CD4-positive, CD25-positive, alpha-beta regulatory T cell (primary cell): ENCODE measurements around the gene SEMA4D. TPM values are rescaled to one million over a fixed set of nuclear protein-coding genes. Genes with fewer than 3 reads are reported as not detected.
A peak's percentile ranks its signal among the peaks of the same experiment; 100 is the strongest.

Experiments used
- ATAC-seq, 2 donors: fragments of 150-1000 bp; cut with Tn5 transposase; one replicate each; pipeline ENCODE4 v1.10.0; 2021; ENCODE audit warnings: low read depth in 2 of 2, moderate number of reproducible peaks in 2 of 2, moderate library complexity in 1 of 2
- DNase-seq, 3 donors: peaks; one replicate each; pipeline versions ENCODE4 v3.0.0 to v3.0.0-alpha.2; 2012 to 2022; ENCODE audit warnings: mixed read lengths in 1 of 3
- H3K27ac ChIP-seq: one replicate; pipeline ENCODE4 v1.7.0; 2013; ENCODE audit warnings: mild to moderate bottlenecking, low read length; ENCODE audit not compliant: insufficient read depth, poor library complexity, severe bottlenecking
- H3K27me3 ChIP-seq: one replicate; pipeline ENCODE4 v1.7.0; 2013; ENCODE audit warnings: low read length; ENCODE audit not compliant: control insufficient read depth, insufficient read depth
- H3K36me3 ChIP-seq: one replicate; pipeline ENCODE4 v1.7.0; 2013; ENCODE audit warnings: mild to moderate bottlenecking, low read length, moderate library complexity; ENCODE audit not compliant: control insufficient read depth, insufficient read depth
- H3K4me1 ChIP-seq: 2 replicates; pipeline ENCODE4 v1.7.0; 2013; ENCODE audit warnings: mild to moderate bottlenecking, low read length; ENCODE audit not compliant: insufficient read depth, control insufficient read depth, poor library complexity, severe bottlenecking
- H3K4me3 ChIP-seq: one replicate; pipeline ENCODE4 v1.7.0; 2013; ENCODE audit warnings: low read depth, mild to moderate bottlenecking, low read length, moderate library complexity
- H3K9me3 ChIP-seq, 2 experiments: 1 replicate in 1 of 2; 2 replicates in 1 of 2; pipeline ENCODE4 v1.7.0; 2013; ENCODE audit warnings: low read length in 2 of 2, mild to moderate bottlenecking in 1 of 2, moderate library complexity in 1 of 2; ENCODE audit not compliant: control insufficient read depth in 2 of 2
- H3K27ac Mint-ChIP-seq, 3 donors: one replicate each; pipeline ENCODE4 v1.8.0; 2020 to 2022; ENCODE audit warnings: mild to moderate bottlenecking in 3 of 3, mixed read lengths in 3 of 3, moderate library complexity in 2 of 3
- H3K27me3 Mint-ChIP-seq: one replicate; pipeline ENCODE4 v1.8.0; 2022; ENCODE audit warnings: mild to moderate bottlenecking, mixed read lengths
- H3K36me3 Mint-ChIP-seq: one replicate; pipeline ENCODE4 v1.8.0; 2020; ENCODE audit warnings: mixed read lengths
- H3K4me1 Mint-ChIP-seq, 4 donors: one replicate each; pipeline ENCODE4 v1.8.0; 2020 to 2022; ENCODE audit warnings: mixed read lengths in 4 of 4, mild to moderate bottlenecking in 1 of 4
- H3K4me3 Mint-ChIP-seq, 4 donors: one replicate each; pipeline ENCODE4 v1.8.0; 2020 to 2022; ENCODE audit warnings: mild to moderate bottlenecking in 4 of 4, mixed read lengths in 4 of 4, moderate library complexity in 3 of 4
- H3K9me3 Mint-ChIP-seq, 7 donors: one replicate each; pipeline ENCODE4 v1.8.0; 2020 to 2022; ENCODE audit warnings: mixed read lengths in 7 of 7, mild to moderate bottlenecking in 3 of 7, moderate library complexity in 2 of 7
- polyA plus RNA-seq, 4 donors: library from polyadenylated mRNA; unstranded; fragments of 300-500 nt; fragmentation: Illumina TruSeq; gene quantifications; one replicate each; pipeline ENCODE4 v1.2.3, GENCODE V29; 2021
- total RNA-seq: library from RNA; stranded (reverse); gene quantifications from one replicate; pipeline ENCODE4 v1.2.3, GENCODE V29; 2022

The SEMA4D gene
- total and polyA plus RNA-seq, 5 donors from 2014 or later = 67.5 to 480 (median 90.5) TPM

DNA sequence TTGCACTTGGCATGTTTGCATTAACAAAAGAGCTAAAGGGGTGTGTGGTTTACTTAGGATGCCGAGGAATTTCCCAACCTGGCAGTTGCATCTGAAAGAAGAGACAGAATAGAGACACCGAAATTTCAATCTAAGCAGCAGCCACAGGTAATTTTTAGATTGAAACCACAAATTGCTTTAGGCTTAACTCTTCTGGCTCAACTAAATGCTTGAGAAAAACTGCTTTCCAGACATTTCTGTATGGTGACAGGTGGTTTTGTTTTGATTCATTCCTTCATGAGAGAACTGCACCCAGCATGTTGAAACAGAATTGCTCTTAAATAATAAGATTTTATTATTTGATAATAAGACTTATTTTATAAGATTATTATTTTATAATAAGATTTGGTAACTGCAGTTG lies 158.1 kb downstream of the SEMA4D start:
- Mint-ChIP-seq H3K4me1 (peaks cover 24 to 34% (median 30%) of the 10 kb centered on the region in 4 donors), H3K4me3 (no peak overlapping the region), H3K27me3 (no peaks in the 10 kb centered on the region), H3K27ac (peak overlapping the region in 1 of 3 donors; percentile 62), H3K9me3 (peaks cover 0 to 2% (median 0%) of the 10 kb centered on the region in 7 donors), H3K36me3 (peaks cover 66% of the 10 kb centered on the region)
- Histone ChIP-seq H3K4me1 (no peaks in the 10 kb centered on the region), H3K9me3 (peaks cover 2% of the 10 kb centered on the region in 2 experiments), H3K27ac (no peak overlapping the region), H3K27me3 (no peaks in the 10 kb centered on the region), H3K4me3 (no peak overlapping the region), H3K36me3 (peaks cover 93% of the 10 kb centered on the region)
- ATAC-seq (no peak), DNase-seq (no peak)

DNA sequence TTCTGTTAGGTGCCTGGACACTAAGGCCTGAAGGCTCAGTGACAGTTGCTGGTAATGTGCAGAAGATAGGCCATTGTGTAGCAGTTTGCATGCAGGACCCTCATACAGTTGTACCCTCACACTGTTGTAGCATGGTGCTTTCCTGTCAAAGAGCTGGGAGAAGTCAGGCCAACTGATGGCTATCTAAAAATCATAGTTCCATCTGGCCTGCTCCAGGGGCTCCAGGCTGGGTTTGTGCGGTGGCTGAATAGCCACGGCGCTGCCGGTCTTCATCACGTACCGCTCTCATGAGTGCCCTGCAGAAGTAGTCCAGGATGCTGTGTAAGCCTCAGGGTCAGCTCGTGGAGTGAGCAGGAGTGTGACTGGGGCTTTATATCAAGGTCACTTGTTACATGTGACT lies 167.4 kb downstream of the SEMA4D start:
- H3K4me1 Mint-ChIP-seq = peaks cover 8 to 19% (median 10%) of the 10 kb centered on the region in 4 donors
- peaks cover 93% of the 10 kb centered on the region for H3K36me3 ChIP-seq
- DNase-seq = no peak
- H3K9me3 Mint-ChIP-seq = no peaks in the 10 kb centered on the region
- no peaks in the 10 kb centered on the region for H3K27me3 Mint-ChIP-seq
- H3K27ac Mint-ChIP-seq = no peak overlapping the region
- H3K27ac ChIP-seq = no peak overlapping the region
- H3K27me3 ChIP-seq = no peaks in the 10 kb centered on the region
- H3K4me3 ChIP-seq = no peak overlapping the region
- H3K4me1 ChIP-seq = no peaks in the 10 kb centered on the region
- no peak overlapping the region for H3K4me3 Mint-ChIP-seq
- peaks cover 42% of the 10 kb centered on the region for H3K36me3 Mint-ChIP-seq
- no peak for ATAC-seq
- H3K9me3 ChIP-seq = no peaks in the 10 kb centered on the region

DNA sequence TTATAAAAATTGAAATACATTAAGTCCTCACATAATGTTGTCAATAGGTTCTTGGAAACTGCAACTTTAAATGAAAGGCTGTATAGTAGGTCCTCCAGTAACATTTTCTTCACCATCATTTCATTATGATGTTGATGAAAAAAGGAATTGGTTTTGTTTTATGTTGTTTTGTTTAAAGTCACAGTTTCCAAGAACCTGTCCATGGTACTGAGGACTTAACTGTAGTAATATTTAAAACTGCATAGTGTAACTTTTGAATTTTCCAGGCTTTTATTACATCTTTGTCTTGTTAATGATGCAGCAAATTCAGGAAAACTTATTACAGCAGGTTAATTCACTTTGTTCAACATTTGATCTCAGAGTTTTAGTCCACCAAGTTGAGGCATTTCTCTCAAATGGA lies 168.0 kb downstream of the SEMA4D start:
- Mint-ChIP-seq H3K4me1 (peaks cover 8 to 20% (median 15%) of the 10 kb centered on the region in 4 donors), H3K4me3 (no peak overlapping the region), H3K36me3 (peaks cover 42% of the 10 kb centered on the region), H3K27ac (no peak overlapping the region), H3K9me3 (no peaks in the 10 kb centered on the region), H3K27me3 (no peaks in the 10 kb centered on the region)
- Histone ChIP-seq H3K36me3 (peaks cover 90% of the 10 kb centered on the region), H3K27me3 (no peaks in the 10 kb centered on the region), H3K4me1 (no peaks in the 10 kb centered on the region), H3K27ac (no peak overlapping the region), H3K4me3 (no peak overlapping the region), H3K9me3 (no peaks in the 10 kb centered on the region)
- DNase-seq = no peak
- ATAC-seq = no peak

DNA sequence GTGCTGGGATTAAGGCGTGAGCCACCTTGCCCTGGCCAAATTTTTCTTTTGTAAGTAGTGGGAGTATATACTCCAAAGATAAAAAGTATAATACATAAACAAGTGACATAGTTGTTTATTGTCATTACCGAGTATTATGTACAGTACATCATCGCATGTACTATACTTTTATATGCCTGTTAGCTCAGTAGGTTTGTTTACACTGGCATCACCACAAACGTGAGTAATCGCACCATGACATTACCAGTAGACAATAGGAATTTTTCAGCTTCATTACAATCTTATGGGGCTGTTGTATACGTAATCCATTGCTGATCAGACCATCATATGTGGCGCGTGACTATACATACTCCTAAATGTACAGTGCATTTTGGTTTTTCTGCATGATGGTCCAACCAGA lies 169.8 kb downstream of the SEMA4D start:
- H3K36me3 Mint-ChIP-seq = peaks cover 37% of the 10 kb centered on the region
- H3K9me3 Mint-ChIP-seq = no peaks in the 10 kb centered on the region

DNA sequence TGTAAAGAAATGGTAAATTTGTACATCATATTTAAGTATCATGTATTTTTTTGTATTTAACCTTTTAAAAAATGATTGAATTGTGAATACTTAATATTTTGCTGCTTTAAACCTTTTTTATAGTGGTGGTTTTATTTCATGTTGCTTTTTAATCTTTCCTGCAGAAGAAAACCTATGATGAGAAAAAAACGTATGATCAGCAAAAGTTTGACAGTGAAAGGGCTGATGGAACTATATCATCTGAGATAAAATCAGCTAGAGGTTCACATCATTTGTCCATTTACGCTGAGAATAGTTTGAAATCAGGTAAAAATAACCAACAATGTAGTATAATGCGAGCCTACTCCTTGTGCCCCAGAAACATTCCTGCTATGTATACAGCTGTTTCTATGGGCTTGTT lies 172.2 kb downstream of the SEMA4D start:
- peak overlapping the region in 1 of 4 donors; percentile 44 for H3K4me3 Mint-ChIP-seq
- H3K9me3 Mint-ChIP-seq = no peaks in the 10 kb centered on the region
- Histone ChIP-seq H3K27me3 (no peaks in the 10 kb centered on the region), H3K4me3 (no peak overlapping the region), H3K36me3 (peaks cover 76% of the 10 kb centered on the region), H3K27ac (no peak overlapping the region), H3K9me3 (no peaks in the 10 kb centered on the region), H3K4me1 (peaks cover 18% of the 10 kb centered on the region)
- peaks cover 28 to 51% (median 38%) of the 10 kb centered on the region in 4 donors for H3K4me1 Mint-ChIP-seq
- peaks cover 40% of the 10 kb centered on the region for H3K36me3 Mint-ChIP-seq
- H3K27ac Mint-ChIP-seq = peak overlapping the region in 1 of 3 donors; percentile 13
- no peak for ATAC-seq
- H3K27me3 Mint-ChIP-seq = no peaks in the 10 kb centered on the region
- no peak for DNase-seq

More for the DNA sequence above, 169.8 kb downstream of the SEMA4D start:
- peaks cover 11 to 34% (median 26%) of the 10 kb centered on the region in 4 donors for H3K4me1 Mint-ChIP-seq
- H3K36me3 ChIP-seq = peaks cover 87% of the 10 kb centered on the region
- H3K4me1 ChIP-seq = peaks cover 1% of the 10 kb centered on the region
- H3K27me3 Mint-ChIP-seq = no peaks in the 10 kb centered on the region
- H3K4me3 Mint-ChIP-seq = no peak overlapping the region
- ATAC-seq = no peak
- H3K27ac ChIP-seq = no peak overlapping the region
- no peak for DNase-seq
- no peak overlapping the region for H3K27ac Mint-ChIP-seq
- no peaks in the 10 kb centered on the region for H3K9me3 ChIP-seq
- no peak overlapping the region for H3K4me3 ChIP-seq
- H3K27me3 ChIP-seq = no peaks in the 10 kb centered on the region

DNA sequence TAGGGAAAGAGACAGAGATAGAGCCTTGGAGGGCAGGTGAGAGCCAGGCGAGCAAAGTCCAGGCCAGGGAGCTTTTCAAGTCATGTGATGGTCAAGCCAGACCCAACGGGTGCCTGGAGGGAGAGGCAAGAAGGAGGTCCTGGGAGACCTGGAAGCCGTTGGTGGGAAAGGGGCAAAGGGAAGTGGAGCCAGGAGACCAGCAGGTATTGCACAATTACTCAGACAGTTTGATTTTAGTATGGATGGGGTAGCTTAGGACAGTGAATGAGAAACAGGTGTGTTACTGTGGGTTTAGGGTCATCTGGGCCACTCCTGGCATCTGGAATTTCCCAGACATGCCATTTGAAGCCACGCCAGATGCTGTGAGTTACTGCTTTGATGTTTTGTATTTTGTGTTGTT lies 174.5 kb downstream of the SEMA4D start:
- Mint-ChIP-seq H3K36me3 (peaks cover 28% of the 10 kb centered on the region), H3K4me3 (peak overlapping the region in 2 of 4 donors; percentile 12 to 45), H3K27me3 (no peaks in the 10 kb centered on the region), H3K27ac (peak overlapping the region in 2 of 3 donors; percentile 4 to 70), H3K4me1 (peaks cover 31 to 70% (median 51%) of the 10 kb centered on the region in 4 donors), H3K9me3 (no peaks in the 10 kb centered on the region)
- Histone ChIP-seq H3K4me1 (peaks cover 30% of the 10 kb centered on the region), H3K36me3 (peaks cover 54% of the 10 kb centered on the region), H3K4me3 (no peak overlapping the region), H3K27me3 (no peaks in the 10 kb centered on the region), H3K9me3 (no peaks in the 10 kb centered on the region), H3K27ac (no peak overlapping the region)
- DNase-seq (no peak), ATAC-seq (no peak)

DNA sequence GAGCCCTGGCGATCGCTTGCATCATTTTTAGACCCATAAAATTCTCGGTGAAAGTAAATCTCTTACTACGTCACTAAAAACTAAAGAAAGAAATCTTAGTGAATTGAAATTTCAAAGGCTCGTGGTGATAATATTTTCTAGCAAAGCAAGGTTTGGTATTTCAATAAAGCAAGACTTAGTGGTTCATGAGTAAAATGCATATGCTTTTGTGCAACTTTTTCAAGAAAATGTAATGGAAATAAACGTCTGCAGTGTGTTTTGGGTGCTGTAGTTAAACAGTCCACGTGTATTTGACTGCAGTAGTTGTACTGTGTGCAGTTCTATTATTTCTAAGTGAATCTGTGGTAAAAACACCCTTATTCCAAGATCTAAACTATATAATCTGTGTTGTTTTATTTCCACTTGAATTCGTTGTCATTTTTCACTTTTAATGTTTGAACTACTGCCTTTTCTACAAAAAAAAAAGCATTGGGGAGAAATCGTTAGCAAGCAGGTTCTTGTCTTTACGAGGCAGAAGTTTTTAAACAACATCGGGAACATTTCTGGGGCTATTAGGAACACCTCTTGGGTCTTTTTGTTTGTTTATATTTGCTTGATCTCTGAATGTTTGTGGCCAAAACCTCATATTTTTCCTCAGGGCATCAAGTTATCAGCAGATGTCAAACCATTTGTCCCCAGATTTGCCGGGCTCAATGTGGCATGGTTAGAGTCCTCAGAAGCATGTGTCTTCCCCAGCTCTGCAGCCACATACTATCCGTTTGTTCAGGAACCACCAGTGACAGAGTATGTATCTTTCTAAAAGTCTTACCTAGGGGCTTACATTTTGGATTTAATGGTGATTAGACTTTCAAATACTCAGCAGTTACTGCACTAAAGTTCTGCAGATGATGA lies 178.7 kb downstream of the SEMA4D start:
- peak overlapping the region; percentile 96 for H3K4me3 ChIP-seq
- H3K27me3 Mint-ChIP-seq = no peaks in the 10 kb centered on the region
- peak overlapping the region; percentile 98 to 99 (median 99) for H3K27ac Mint-ChIP-seq
- DNase-seq = peak in 1 of 3 donors; percentile 9
- H3K36me3 ChIP-seq = peaks cover 21% of the 10 kb centered on the region
- peaks cover 37% of the 10 kb centered on the region for H3K36me3 Mint-ChIP-seq
- H3K9me3 Mint-ChIP-seq = no peaks in the 10 kb centered on the region
- no peaks in the 10 kb centered on the region for H3K27me3 ChIP-seq
- no peaks in the 10 kb centered on the region for H3K9me3 ChIP-seq
- peak overlapping the region; percentile 93 to 95 (median 94) for H3K4me3 Mint-ChIP-seq
- H3K4me1 Mint-ChIP-seq = peaks cover 39 to 73% (median 53%) of the 10 kb centered on the region in 4 donors
- no peak for ATAC-seq
- peaks cover 46% of the 10 kb centered on the region for H3K4me1 ChIP-seq
- peak overlapping the region; percentile 100 for H3K27ac ChIP-seq
